ENCODE measurements around the gene LAMTOR3.

The LAMTOR3 gene

DNA sequence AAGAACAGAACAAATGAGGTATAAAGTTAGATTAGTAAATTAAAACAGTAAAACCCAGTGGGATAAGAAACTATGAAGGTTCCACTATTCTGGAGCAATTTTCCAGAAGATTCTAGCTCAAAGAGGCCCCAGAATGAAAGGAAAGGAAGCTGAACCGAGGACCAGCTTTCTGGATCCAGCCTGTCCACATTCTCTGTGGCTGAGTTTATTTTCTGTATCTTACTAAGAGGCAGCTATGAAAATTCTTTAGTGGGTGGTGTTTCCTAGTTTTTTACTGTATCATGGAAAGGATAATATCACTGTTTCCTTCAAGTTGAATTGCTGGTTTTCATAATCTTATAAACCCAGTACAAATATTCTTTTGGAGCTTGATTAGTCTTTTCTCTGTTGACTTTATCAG, 65.8 kb downstream of the LAMTOR3 start:
- DNase-seq = no peak

Data from SW 1271 (cell line).